ENCODE results near the gene ASTN1. TPM values are rescaled to one million over a fixed set of nuclear protein-coding genes. Genes with fewer than 3 reads are reported as not detected.

Gene ASTN1
- total and polyA plus RNA-seq, 2 of the 4 experiments (the other 2 are of a cell fraction), result under 0.01 to 0.07 TPM

DNA sequence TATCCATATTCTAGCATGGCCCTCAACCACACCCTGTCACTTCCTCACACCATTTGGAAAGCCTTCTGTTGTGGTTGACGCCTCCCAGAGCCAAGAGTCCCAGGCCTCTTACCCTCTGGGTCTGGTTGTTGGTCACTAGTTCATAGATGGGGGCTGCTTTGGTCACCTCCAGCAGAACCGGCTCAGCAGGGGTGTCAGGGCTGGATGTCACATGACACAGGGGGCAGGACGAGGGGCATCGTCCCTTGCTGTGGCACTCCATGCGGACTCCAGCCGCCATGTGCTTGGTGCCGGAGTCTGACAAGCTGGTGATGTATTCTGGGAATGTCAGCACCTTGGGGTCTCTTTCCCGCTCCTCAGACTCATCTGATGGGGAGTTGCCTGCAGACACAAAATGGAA, 270.1 kb downstream of the ASTN1 start:
- 100% methylated on average over 1 of the region's 8 CpGs; no CpG with 5 or more reads in 1 of the 2 experiments for WGBS, 2 experiments (ENCODE audit: extremely low coverage in 2 of 2, insufficient read length in 1 of 2)
- H2AFZ ChIP-seq (replicated peaks; ENCODE audit: low read length, poor library complexity), result no peak overlapping the region
- dilution Hi-C loops (cut with HindIII; ENCODE audit: low sequenced_read_pairs, unreplicated experiment), result no loop called here

More for the DNA sequence above, 270.1 kb downstream of the ASTN1 start:
- no peak overlapping the region for H2AK9ac ChIP-seq (replicated peaks; ENCODE audit: low read depth, low read length, poor library complexity)
- H2BK5ac ChIP-seq (ENCODE audit: low read depth, low read length, poor library complexity, severe bottlenecking), result no peak overlapping the region
- no peak for DNase-seq
- H3K4ac ChIP-seq (ENCODE audit: low read depth, low read length), result no peak overlapping the region
- TF ChIP-seq RCOR1 (IDR thresholded peaks at IDR 0.05; ENCODE audit: insufficient replicate concordance, low read length) (no peak), MXI1 (IDR thresholded peaks at IDR 0.05; ENCODE audit: borderline replicate concordance, low read depth, low read length) (no peak), MAZ (IDR thresholded peaks at IDR 0.05; ENCODE audit: borderline replicate concordance, low read depth, low read length) (no peak), MAFK (IDR thresholded peaks at IDR 0.05; ENCODE audit: low read depth, low read length) (no peak), SMC3 (IDR thresholded peaks at IDR 0.05; ENCODE audit: low read depth, low read length) (no peak), RFX5 (IDR thresholded peaks at IDR 0.05; ENCODE audit: low read depth, low read length) (no peak), ELK1 (IDR thresholded peaks at IDR 0.05; ENCODE audit: borderline replicate concordance, low read depth, low read length) (no peak), CHD1 (IDR thresholded peaks at IDR 0.05; ENCODE audit: low read depth, low read length) (no peak), BHLHE40 (IDR thresholded peaks at IDR 0.05; ENCODE audit: low read depth, low read length) (no peak), CEBPB (IDR thresholded peaks at IDR 0.05; ENCODE audit: low read depth, low read length) (no peak), NFE2L2 (IDR thresholded peaks at IDR 0.05; ENCODE audit: low read depth, low read length) (no peak), POLR2A (IDR thresholded peaks at IDR 0.05; ENCODE audit: low read depth, low read length) (no peak)
- TF ChIP-seq, protein P1, sequence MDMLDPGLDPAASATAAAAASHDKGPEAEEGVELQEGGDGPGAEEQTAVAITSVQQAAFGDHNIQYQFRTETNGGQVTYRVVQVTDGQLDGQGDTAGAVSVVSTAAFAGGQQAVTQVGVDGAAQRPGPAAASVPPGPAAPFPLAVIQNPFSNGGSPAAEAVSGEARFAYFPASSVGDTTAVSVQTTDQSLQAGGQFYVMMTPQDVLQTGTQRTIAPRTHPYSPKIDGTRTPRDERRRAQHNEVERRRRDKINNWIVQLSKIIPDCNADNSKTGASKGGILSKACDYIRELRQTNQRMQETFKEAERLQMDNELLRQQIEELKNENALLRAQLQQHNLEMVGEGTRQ (IDR thresholded peaks at IDR 0.05; ENCODE audit: low read depth, low read length), result no peak
- TF ChIP-seq, protein P2, sequence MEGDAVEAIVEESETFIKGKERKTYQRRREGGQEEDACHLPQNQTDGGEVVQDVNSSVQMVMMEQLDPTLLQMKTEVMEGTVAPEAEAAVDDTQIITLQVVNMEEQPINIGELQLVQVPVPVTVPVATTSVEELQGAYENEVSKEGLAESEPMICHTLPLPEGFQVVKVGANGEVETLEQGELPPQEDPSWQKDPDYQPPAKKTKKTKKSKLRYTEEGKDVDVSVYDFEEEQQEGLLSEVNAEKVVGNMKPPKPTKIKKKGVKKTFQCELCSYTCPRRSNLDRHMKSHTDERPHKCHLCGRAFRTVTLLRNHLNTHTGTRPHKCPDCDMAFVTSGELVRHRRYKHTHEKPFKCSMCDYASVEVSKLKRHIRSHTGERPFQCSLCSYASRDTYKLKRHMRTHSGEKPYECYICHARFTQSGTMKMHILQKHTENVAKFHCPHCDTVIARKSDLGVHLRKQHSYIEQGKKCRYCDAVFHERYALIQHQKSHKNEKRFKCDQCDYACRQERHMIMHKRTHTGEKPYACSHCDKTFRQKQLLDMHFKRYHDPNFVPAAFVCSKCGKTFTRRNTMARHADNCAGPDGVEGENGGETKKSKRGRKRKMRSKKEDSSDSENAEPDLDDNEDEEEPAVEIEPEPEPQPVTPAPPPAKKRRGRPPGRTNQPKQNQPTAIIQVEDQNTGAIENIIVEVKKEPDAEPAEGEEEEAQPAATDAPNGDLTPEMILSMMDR (conservative IDR thresholded peaks at IDR 0.05; ENCODE audit: low read depth, low read length), result no peak
- no peak for ATAC-seq (ENCODE audit: low read depth)
- intact Hi-C loops (cut with micrococcal nuclease) (loop anchor here (10.0 kb wide), 1 partner anchor 1380 kb away; no protein-coding TSS in a partner anchor), in situ Hi-C loops (cut with MboI; ENCODE audit: low sequenced_read_pairs) (no loop called here)
- ChIA-PET POLR2A (ENCODE audit: unreplicated experiment) (no interaction called here), CTCF (no interaction called here)
- H4K5ac ChIP-seq (ENCODE audit: low read depth, low read length), result no peak overlapping the region
- H2BK15ac ChIP-seq (ENCODE audit: low read depth, low read length), result no peak overlapping the region
- no peak overlapping the region for H3K4me3 ChIP-seq (ENCODE audit: insufficient read depth, low read depth, low read length)
- H4K8ac ChIP-seq (ENCODE audit: low read depth in 2 of 2, low read length in 2 of 2), result no peak overlapping the region
- H3K27ac ChIP-seq (ENCODE audit: insufficient read depth, low read length), result no peak overlapping the region
- H3K9me1 ChIP-seq (ENCODE audit: insufficient read depth, low read length), result no peaks in the 10 kb centered on the region
- no peaks in the 10 kb centered on the region for H3K9me3 ChIP-seq (ENCODE audit: control insufficient read depth, insufficient read depth, low read length)
- no peaks in the 10 kb centered on the region for H3K4me1 ChIP-seq (ENCODE audit: control insufficient read depth, insufficient read depth, low read length)
- no peaks in the 10 kb centered on the region for H3K36me3 ChIP-seq (ENCODE audit: control insufficient read depth, insufficient read depth, low read length)
- H3K18ac ChIP-seq (ENCODE audit: low read depth, low read length), result no peak overlapping the region
- H3K4me2 ChIP-seq (ENCODE audit: low read depth, low read length), result no peak overlapping the region
- no peak overlapping the region for H2BK120ac ChIP-seq (ENCODE audit: low read depth, low read length)
- H3K14ac ChIP-seq (replicated peaks; ENCODE audit: low read depth, low read length), result no peak overlapping the region
- no peak overlapping the region for H4K91ac ChIP-seq (ENCODE audit: insufficient read depth, low read depth, low read length)
- no peaks in the 10 kb centered on the region for H3K79me1 ChIP-seq (ENCODE audit: low read depth in 1 of 2, low read length in 2 of 2)
- H3K23ac ChIP-seq (ENCODE audit: low read depth, low read length), result no peak overlapping the region
- H2BK20ac ChIP-seq (ENCODE audit: low read depth, low read length), result no peak overlapping the region
- no TSS peak for BruUV-seq (replicated peaks)
- no peak overlapping the region for H3K9ac ChIP-seq (ENCODE audit: low read depth, low read length)
- H3K27me3 ChIP-seq (ENCODE audit: control insufficient read depth, insufficient read depth, low read length), result no peaks in the 10 kb centered on the region
- H2AK5ac ChIP-seq (ENCODE audit: low read depth, low read length), result no peak overlapping the region
- H4K20me1 ChIP-seq (ENCODE audit: insufficient read depth, low read length), result no peaks in the 10 kb centered on the region
- H3K56ac ChIP-seq (ENCODE audit: extremely low read depth, insufficient read depth, low read length), result no peak overlapping the region

Measured in IMR-90 (cell line).